GM21786 (cell line): Measurements from ENCODE around the gene AHSP.
"Not testable (repeated sequence)": the region's sequence is repeated elsewhere in the genome, so short reads cannot be mapped to it uniquely, and the experiment has no call there.

Experiments used
- ATAC-seq: cut with Tn5 transposase; IDR thresholded peaks from one replicate; pipeline ENCODE4 v1.9.1; 2021; ENCODE audit not compliant: unreplicated experiment

AHSP gene

DNA sequence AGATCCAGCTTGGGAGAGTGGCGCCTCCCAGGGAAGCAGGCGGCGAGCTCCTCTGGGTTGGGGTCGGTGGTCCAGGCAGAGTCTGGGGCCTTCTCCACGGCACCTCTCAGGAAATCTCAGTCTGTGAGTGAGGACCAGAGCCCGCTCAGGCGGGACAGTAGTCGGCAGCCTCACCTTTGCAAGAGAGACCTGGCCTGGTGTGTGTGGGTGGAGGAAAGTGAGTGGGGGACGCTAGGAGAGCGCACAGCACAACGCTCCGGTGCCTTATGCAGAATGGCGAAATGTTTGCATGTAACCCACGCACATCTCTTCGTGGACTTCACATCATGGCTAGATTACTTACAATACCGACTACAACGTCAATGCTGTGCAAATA lies 2.2 kb downstream of the AHSP start:
- ATAC-seq, result no peak

DNA sequence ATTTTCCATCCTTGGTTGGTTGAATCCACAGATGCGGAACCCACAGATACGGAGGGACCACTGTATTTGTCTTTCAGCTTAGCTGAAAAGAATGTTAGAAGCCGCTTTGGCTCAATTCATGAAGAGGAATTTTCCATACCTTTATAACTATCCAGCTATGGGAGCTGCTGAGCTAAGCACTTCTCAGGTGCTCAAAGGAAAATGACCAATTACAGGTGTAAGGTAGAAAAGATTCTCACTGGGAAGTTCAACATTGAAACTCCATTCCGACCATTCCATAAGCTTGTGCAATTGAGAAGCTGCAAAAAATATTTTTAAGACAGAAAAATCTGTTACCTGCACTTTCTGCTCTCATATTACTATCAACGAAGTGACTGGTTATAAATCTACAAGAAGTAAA lies 2.7 kb downstream of the AHSP start:
- no peak for ATAC-seq

DNA sequence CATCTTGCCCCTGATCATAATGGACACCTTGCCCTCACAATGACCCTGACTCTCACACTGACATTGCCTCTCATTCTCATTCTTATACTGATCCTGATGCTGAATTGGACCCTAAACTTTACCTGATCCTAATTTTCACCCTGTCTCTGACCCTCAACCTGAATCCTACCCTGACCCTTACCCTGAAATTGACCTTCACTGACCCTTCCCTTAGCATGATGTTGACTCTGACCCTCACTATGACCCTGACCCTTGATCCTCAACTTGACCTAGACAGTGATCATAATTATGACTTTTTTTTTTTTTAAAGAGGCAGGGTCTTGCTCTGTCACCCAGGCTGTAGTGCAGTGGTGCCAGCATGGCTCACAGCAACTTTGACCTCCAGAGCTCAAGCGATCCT lies 3.4 kb downstream of the AHSP start:
- ATAC-seq, result no peak

DNA sequence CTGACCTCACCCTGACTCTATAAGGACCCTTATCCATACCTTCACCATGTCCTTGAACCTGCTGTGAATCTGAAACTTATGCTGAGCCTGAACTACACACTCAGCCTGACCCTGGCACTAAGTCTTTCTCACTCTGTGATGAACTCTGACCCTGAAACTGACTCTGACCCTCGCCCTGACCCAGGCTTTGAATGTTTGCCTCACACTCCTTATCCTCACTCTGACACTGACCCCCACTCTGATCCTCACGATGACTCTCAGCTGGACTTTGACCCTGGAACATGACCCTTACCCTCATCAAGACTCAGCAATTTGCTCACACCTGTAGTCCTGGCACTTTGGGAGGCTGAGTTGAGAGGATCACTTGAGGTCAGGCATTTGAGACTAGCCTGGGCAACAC lies 4.4 kb downstream of the AHSP start:
- no peak for ATAC-seq

DNA sequence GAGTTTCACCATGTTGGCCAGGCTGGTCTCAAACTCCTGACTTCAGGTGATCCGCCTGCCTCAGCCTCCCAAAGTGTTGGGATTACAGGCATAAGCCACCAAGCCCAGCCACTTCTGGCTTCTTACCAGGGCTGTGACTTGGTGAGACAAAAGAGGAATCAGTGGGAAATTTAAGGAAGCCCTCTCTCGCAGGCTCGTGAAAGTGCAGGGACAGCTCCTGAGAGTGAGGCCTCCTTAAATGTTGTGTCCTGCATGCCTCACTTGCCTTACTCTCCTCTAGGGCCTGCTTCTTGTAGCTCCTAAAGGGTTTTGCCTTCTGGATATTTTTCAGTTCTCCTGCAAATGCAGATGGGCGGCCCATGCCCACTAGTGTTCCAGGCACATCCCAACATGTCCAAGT lies 5.2 kb downstream of the AHSP start:
- ATAC-seq, result no peak

DNA sequence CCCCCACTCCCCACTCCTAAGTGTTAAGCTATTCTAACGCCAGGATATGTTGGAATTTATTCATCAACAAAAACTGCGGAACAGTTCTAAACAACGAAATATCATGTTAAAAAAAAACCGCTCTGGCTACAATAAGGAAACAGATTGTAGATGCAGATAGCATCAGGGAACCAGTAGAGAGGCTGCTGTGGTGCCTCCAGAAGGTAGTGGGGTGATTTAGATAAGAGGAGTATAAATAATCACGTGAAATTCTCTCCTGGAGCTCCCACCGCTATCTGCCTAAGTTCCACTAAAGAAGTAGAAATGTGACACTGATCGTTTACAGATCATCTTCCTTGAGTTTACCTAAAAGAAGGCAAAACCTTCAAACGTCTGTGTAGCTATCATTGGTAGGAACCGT lies 8.0 kb downstream of the AHSP start:
- no peak for ATAC-seq

DNA sequence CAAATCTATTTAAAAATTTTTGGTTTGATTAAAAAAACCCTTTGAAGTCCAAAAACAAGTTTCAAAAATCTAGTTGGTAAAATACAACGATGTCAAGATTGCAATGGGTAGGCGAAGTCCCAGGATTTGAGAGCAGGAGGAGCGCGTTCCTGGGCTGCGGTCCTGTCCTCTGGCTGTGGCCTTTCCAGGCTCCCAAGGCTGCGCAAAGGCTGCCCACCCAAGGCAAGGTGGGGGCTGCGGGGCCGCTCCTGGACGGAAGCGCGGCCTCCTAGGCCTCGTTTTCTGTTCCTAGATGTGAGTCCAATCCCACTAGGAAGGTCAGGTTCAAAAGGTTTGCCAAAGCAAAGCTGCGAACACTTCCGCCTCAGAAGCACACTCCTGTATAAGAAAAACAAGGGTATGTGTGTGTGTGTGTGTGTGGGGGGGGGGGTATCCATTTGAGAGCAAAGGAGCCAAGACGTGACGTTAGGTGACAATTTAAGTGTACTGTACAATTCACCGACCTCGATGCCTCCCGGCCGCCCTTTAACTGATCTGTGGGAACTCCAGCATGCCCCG lies 9.2 kb downstream of the AHSP start:
- no peak for ATAC-seq

- no peak for ATAC-seq
Measured at GRCh38 chr16:31537362-31538242, 9.9 kb downstream of the AHSP start.

- not testable (repeated sequence) for ATAC-seq
Measured at GRCh38 chr16:31538243-31538598, 10.5 kb downstream of the AHSP start.

DNA sequence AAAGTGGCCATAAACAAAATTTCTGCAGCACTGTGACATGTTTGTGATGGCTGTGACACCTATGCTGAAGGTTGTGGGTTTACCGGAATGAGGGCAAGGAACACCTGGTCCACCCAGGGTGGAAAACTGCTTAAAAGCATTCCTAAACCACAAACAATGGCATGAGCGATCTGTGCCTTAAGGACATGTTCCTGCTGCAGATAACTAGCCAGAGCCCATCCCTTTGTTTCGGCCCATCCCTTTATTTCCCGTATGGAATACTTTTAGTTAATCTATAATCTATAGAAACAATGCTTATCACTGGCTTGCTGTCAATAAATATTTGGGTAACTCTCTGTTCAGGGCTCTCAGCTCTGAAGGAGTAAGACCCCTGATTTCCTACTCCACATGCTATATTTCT lies 12.1 kb downstream of the AHSP start:
- ATAC-seq, result not testable (repeated sequence)

DNA sequence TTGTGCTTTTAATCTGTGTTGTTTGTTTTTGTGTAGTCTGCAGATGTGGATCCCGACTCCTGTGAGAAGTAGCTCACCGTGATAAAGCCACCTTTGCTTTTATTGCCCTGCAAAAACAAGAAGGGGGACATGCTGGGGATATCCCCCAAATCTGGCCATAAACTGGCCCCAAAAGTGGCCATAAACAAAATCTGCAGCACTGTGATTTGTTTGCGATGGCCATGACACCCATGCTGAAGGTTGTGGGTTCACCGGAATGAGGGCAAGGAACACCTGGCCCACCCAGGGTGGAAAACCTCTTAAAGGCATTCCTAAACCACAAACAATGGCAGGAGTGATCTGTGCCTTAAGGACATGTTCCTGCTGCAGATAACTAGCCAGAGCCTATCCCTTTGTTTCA lies 15.1 kb downstream of the AHSP start:
- no peak for ATAC-seq

DNA sequence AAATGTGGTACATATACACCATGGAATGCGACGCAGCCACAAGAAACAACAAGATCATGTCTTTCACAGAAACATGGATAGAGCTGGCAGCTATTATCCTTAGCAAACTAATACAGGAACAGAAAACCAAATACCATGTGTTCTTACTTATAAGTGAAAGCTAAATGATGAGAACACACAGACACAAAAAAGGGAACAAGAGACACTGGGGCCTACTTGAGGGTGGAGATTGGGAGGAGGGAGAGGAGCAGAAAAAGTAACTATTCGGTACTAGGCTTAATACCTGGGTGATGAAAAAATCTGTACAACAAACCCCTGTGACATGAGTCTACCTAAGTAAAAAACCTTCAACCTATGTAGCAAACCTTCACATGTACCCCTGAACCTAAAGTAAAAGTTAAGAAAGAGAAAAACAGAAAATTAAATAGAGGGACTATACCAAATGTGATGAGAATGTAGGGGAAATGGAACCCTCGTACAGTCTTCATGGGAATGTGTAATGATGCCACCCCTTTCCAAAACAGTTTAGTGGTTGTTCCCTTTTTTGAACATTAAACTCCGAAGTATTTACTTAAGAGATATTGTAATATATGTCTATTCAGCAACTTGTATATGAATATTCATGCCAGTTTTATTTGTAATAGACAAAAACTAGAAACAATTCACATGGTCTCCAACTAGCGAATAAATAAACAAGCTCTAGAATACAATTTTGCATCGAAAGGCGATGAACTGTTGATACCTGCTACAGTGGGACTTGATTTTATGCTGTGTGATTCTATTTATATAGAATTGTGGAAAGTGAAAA lies 33.9 kb downstream of the AHSP start:
- no peak for ATAC-seq

- no peak for ATAC-seq
Measured at GRCh38 chr16:31568577-31569359, 41.1 kb downstream of the AHSP start.

GRCh38 chr16:31569360-31569717 lies 41.6 kb downstream of the AHSP start:
- ATAC-seq, result no peak

- ATAC-seq, result no peak
Measured at GRCh38 chr16:31572821-31573220, 45.1 kb downstream of the AHSP start.

- not testable (repeated sequence) for ATAC-seq
Measured at GRCh38 chr16:31574159-31574558, 46.5 kb downstream of the AHSP start.

GRCh38 chr16:31577411-31577810 lies 49.7 kb downstream of the AHSP start:
- no peak for ATAC-seq
